Stomach (tissue), 9 donors: Measurements from ENCODE around the gene DDAH1. TPM values are rescaled to one million over a fixed set of nuclear protein-coding genes. Genes with fewer than 3 reads are reported as not detected.
A peak's percentile ranks its signal among the peaks of the same experiment; 100 is the strongest.

Experiments used
- DNase-seq, 2 donors: peaks; one replicate each; pipeline versions ENCODE4 v3.0.0 to v3.0.0-alpha.2; 2013 to 2019
- H3K27ac ChIP-seq, 5 donors: fragments of 200-600 bp in 4 of 5; sonication (generic) in 4 of 5; one replicate each; pipeline ENCODE4 v1.5.1; 2013 to 2019; ENCODE audit warnings: mild to moderate bottlenecking in 1 of 5, moderate library complexity in 1 of 5
- H3K27me3 ChIP-seq, 3 donors: fragments of 200-600 bp; sonication (generic); one replicate each; pipeline ENCODE4 v1.5.1; 2017 to 2019; ENCODE audit warnings: mixed run types in 1 of 3
- H3K36me3 ChIP-seq, 4 donors: fragments of 200-600 bp; sonication (generic); 1 replicate in 3 of 4; 2 replicates in 1 of 4; pipeline ENCODE4 v1.5.1; 2016 to 2019
- H3K4me1 ChIP-seq, 4 donors: fragments of 200-600 bp; sonication (generic); one replicate each; pipeline ENCODE4 v1.5.1; 2016 to 2019
- H3K4me3 ChIP-seq, 4 donors: fragments of 200-600 bp; sonication (generic) in 3 of 4; one replicate each; pipeline ENCODE4 v1.5.1; 2016 to 2019; ENCODE audit warnings: mild to moderate bottlenecking in 1 of 4
- H3K9me3 ChIP-seq, 4 donors: fragments of 200-600 bp; sonication (generic); one replicate each; pipeline ENCODE4 v1.5.1; 2016 to 2019
- CTCF ChIP-seq, 7 experiments: fragments of 450-650 bp in 4 of 7; fragments of 200-600 bp in 3 of 7; sonication (generic) in 3 of 7; IDR thresholded peaks; one replicate each; pipeline ENCODE4 v1.5.1; 2016 to 2019; ENCODE audit warnings: antibody characterized with exemption in 7 of 7, control low read depth in 2 of 7, mild to moderate bottlenecking in 1 of 7
- EP300 ChIP-seq: sonication (generic); formaldehyde crosslinking; IDR thresholded peaks from one replicate; pipeline ENCODE4 v1.6.1; 2017; ENCODE audit warnings: antibody characterized with exemption
- POLR2A ChIP-seq, 4 donors: fragments of 450-650 bp; IDR thresholded peaks; one replicate each; pipeline ENCODE4 v1.6.1; 2016; ENCODE audit warnings: antibody characterized with exemption in 4 of 4, control low read depth in 2 of 4, mild to moderate bottlenecking in 1 of 4, moderate library complexity in 1 of 4
- POLR2AphosphoS5 ChIP-seq, 3 donors: sonication (generic); formaldehyde crosslinking; IDR thresholded peaks; one replicate each; pipeline ENCODE4 v1.6.1; 2016; ENCODE audit warnings: antibody characterized with exemption in 3 of 3
- WGBS, 5 donors: extraction: QIAGEN DNeasy Blood & Tissue Kit in 3 of 5; methylation state at CpG; one replicate each; pipeline versions ENCODE4 v1.1.5 to v1.1.7; 2013 to 2018; 5-methylcytosine and 5-hydroxymethylcytosine counted together
- intact Hi-C: fragments of 100-400 bp; cut with DNase I; formaldehyde crosslinking; loops from one replicate; pipeline ENCODE4 v1.15.1; 2023; ENCODE audit warnings: low total_unique reads
- polyA plus RNA-seq, 3 donors: library from polyadenylated mRNA; stranded (reverse); fragments of 200-250 nt; gene quantifications; one replicate each; pipeline ENCODE4 v1.2.3, GENCODE V29; 2013
- total RNA-seq, 5 donors: library from RNA; depleted of rRNA; stranded (reverse); fragments of >200 nt; gene quantifications; one replicate each; pipeline versions ENCODE4 v1.1.0 to v1.2.3, GENCODE V29; 2014 to 2016
- donor health status: healthy with polysubstance abuse.
- donor health status: Bipolar disorder and iron deficiency.
- donor health status: healthy.

Gene DDAH1
- total and polyA plus RNA-seq, 8 donors = 10.6 to 113 (median 42.3) TPM

GRCh38 chr1:85333186-85333585, 131.8 kb downstream of the DDAH1 start:
- 92 to 100% (median 100%) methylated on average over 1 of the region's 1 CpG for WGBS, 5 donors
- intact Hi-C loops = no loop called here
- H3K4me1 ChIP-seq = peaks cover 12 to 27% (median 19%) of the 10 kb centered on the region in 4 donors
- no peaks in the 10 kb centered on the region for H3K9me3 ChIP-seq
- no peak overlapping the region for H3K4me3 ChIP-seq
- no peaks in the 10 kb centered on the region for H3K36me3 ChIP-seq
- H3K27ac ChIP-seq = no peak overlapping the region
- TF ChIP-seq POLR2A (IDR thresholded peaks at IDR 0.05) = no peak
- TF ChIP-seq POLR2AphosphoS5 (IDR thresholded peaks at IDR 0.05) = no peak
- TF ChIP-seq EP300 = no peak
- TF ChIP-seq CTCF (IDR thresholded peaks at IDR 0.05) = no peak
- H3K27me3 ChIP-seq = no peaks in the 10 kb centered on the region
- no peak for DNase-seq

- peaks cover 12 to 27% (median 19%) of the 10 kb centered on the region in 4 donors for H3K4me1 ChIP-seq
- no peaks in the 10 kb centered on the region for H3K27me3 ChIP-seq
- H3K9me3 ChIP-seq = no peaks in the 10 kb centered on the region
- DNase-seq = no peak
- WGBS, 5 donors = 92 to 100% (median 94%) methylated on average over 1 of the region's 1 CpG; no CpG with 5 or more reads in 1 of the 5 donors
- H3K27ac ChIP-seq = no peak overlapping the region
- intact Hi-C loops = no loop called here
- no peak overlapping the region for H3K4me3 ChIP-seq
- TF ChIP-seq POLR2A (IDR thresholded peaks at IDR 0.05) (no peak), EP300 (no peak), CTCF (IDR thresholded peaks at IDR 0.05) (no peak), POLR2AphosphoS5 (IDR thresholded peaks at IDR 0.05) (no peak)
- no peaks in the 10 kb centered on the region for H3K36me3 ChIP-seq
Observed at GRCh38 chr1:85332575-85332974, 132.4 kb downstream of the DDAH1 start.

GRCh38 chr1:85330711-85331290, 134.2 kb downstream of the DDAH1 start:
- H3K9me3 ChIP-seq = no peaks in the 10 kb centered on the region
- TF ChIP-seq CTCF (IDR thresholded peaks at IDR 0.05) = no peak
- peak in 1 of 3 donors; percentile 62 for TF ChIP-seq POLR2AphosphoS5 (IDR thresholded peaks at IDR 0.05)
- WGBS, 5 donors = 56 to 75% (median 71%) methylated on average over 6 of the region's 6 CpGs
- H3K36me3 ChIP-seq = no peaks in the 10 kb centered on the region
- DNase-seq = peak in 1 of 2 donors; percentile 70
- peak overlapping the region in 4 of 5 donors; percentile 30 to 63 (median 56) for H3K27ac ChIP-seq
- H3K27me3 ChIP-seq = no peaks in the 10 kb centered on the region
- peaks cover 12 to 31% (median 20%) of the 10 kb centered on the region in 4 donors for H3K4me1 ChIP-seq
- intact Hi-C loops = no loop called here
- H3K4me3 ChIP-seq = no peak overlapping the region

- H3K4me1 ChIP-seq = peaks cover 12 to 33% (median 20%) of the 10 kb centered on the region in 4 donors
- TF ChIP-seq POLR2AphosphoS5 (IDR thresholded peaks at IDR 0.05) (no peak), CTCF (IDR thresholded peaks at IDR 0.05) (no peak), EP300 (no peak), POLR2A (IDR thresholded peaks at IDR 0.05) (no peak)
- 29 to 48% (median 38%) methylated on average over 3 of the region's 3 CpGs for WGBS, 5 donors
- no peak overlapping the region for H3K4me3 ChIP-seq
- H3K27me3 ChIP-seq = no peaks in the 10 kb centered on the region
- no peaks in the 10 kb centered on the region for H3K36me3 ChIP-seq
- intact Hi-C loops = no loop called here
- DNase-seq = peak in 1 of 2 donors; percentile 66
- peak overlapping the region in 4 of 5 donors; percentile 30 to 63 (median 56) for H3K27ac ChIP-seq
- H3K9me3 ChIP-seq = no peaks in the 10 kb centered on the region
Observed at GRCh38 chr1:85330214-85330631, 134.7 kb downstream of the DDAH1 start.
